Breast epithelium (tissue), 3 donors: ENCODE results near the gene ABCA6.

ENCODE experiments used
- CTCF ChIP-seq, 3 donors: fragments of 450-650 bp; IDR thresholded peaks; one replicate each; pipeline ENCODE4 v1.5.1; 2016 to 2017; ENCODE audit warnings: antibody characterized with exemption in 3 of 3, mild to moderate bottlenecking in 3 of 3, moderate library complexity in 3 of 3
- POLR2A ChIP-seq: fragments of 450-650 bp; IDR thresholded peaks from one replicate; pipeline ENCODE4 v1.6.1; 2016; ENCODE audit warnings: antibody characterized with exemption, mild to moderate bottlenecking, moderate library complexity

GRCh38 chr17:69141431-69142174 is at the start of gene ABCA6:
- no peak for TF ChIP-seq CTCF (IDR thresholded peaks at IDR 0.05)
- no peak for TF ChIP-seq POLR2A
